Hepatocyte (in vitro differentiated cells): ENCODE results near the gene THSD4.

Experiments
- EZH2 ChIP-seq: fragments of 200-600 bp; sonication (generic); IDR thresholded peaks from 2 replicates; pipeline ENCODE4 v1.6.1; 2016; ENCODE audit warnings: antibody characterized with exemption, mild to moderate bottlenecking, borderline replicate concordance
- EZH2phosphoT487 ChIP-seq: fragments of 200-600 bp; sonication (generic); IDR thresholded peaks from one replicate; pipeline ENCODE4 v1.6.1; 2018; ENCODE audit warnings: antibody characterized with exemption, mild to moderate bottlenecking, low read depth, moderate library complexity; ENCODE audit not compliant: unreplicated experiment, severe bottlenecking
- TF ChIP-seq, protein P1 (sequence below): fragments of 200-600 bp; sonication (generic); IDR thresholded peaks from 2 replicates; pipeline ENCODE4 v1.5.1; 2016; ENCODE audit warnings: antibody characterized with exemption, mild to moderate bottlenecking; ENCODE audit not compliant: poor library complexity

- TF ChIP-seq, protein P1, sequence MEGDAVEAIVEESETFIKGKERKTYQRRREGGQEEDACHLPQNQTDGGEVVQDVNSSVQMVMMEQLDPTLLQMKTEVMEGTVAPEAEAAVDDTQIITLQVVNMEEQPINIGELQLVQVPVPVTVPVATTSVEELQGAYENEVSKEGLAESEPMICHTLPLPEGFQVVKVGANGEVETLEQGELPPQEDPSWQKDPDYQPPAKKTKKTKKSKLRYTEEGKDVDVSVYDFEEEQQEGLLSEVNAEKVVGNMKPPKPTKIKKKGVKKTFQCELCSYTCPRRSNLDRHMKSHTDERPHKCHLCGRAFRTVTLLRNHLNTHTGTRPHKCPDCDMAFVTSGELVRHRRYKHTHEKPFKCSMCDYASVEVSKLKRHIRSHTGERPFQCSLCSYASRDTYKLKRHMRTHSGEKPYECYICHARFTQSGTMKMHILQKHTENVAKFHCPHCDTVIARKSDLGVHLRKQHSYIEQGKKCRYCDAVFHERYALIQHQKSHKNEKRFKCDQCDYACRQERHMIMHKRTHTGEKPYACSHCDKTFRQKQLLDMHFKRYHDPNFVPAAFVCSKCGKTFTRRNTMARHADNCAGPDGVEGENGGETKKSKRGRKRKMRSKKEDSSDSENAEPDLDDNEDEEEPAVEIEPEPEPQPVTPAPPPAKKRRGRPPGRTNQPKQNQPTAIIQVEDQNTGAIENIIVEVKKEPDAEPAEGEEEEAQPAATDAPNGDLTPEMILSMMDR, result peak; percentile 10
- TF ChIP-seq EZH2 (no peak), EZH2phosphoT487 (no peak)
These were observed 80.0 kb downstream of the THSD4 start for GRCh38 chr15:71195242-71195641.
